Nephron progenitor cell (in vitro differentiated cells): Measurements from ENCODE around the gene PDE2A.

Experiments used
- DNase-seq: peaks from one replicate; pipeline ENCODE4 v3.0.0; 2021
- H3K27ac Mint-ChIP-seq: 2 replicates; pipeline ENCODE4 v1.8.0; 2021; ENCODE audit warnings: mild to moderate bottlenecking, moderate library complexity, mixed read lengths
- H3K27me3 Mint-ChIP-seq: 2 replicates; pipeline ENCODE4 v1.8.0; 2021; ENCODE audit warnings: mild to moderate bottlenecking, low read depth, mixed read lengths; ENCODE audit not compliant: poor library complexity
- H3K36me3 Mint-ChIP-seq: 2 replicates; pipeline ENCODE4 v1.8.0; 2021; ENCODE audit warnings: low read depth, mixed read lengths
- H3K4me1 Mint-ChIP-seq: 2 replicates; pipeline ENCODE4 v1.8.0; 2021; ENCODE audit warnings: mixed read lengths
- H3K4me3 Mint-ChIP-seq: 2 replicates; pipeline ENCODE4 v1.8.0; 2021; ENCODE audit warnings: mild to moderate bottlenecking, moderate library complexity, mixed read lengths
- H3K9me3 Mint-ChIP-seq: 2 replicates; pipeline ENCODE4 v1.8.0; 2021; ENCODE audit warnings: mild to moderate bottlenecking, moderate library complexity, mixed read lengths
- CTCF ChIP-seq: fragments of 200-600 bp; sonication (generic); IDR thresholded peaks from 2 replicates; pipeline ENCODE4 v1.5.0; 2021; ENCODE audit warnings: antibody characterized with exemption

PDE2A gene

GRCh38 chr11:72616655-72617054 is 57.6 kb downstream of the PDE2A start:
- Mint-ChIP-seq H3K4me1 (peaks cover 47% of the 10 kb centered on the region), H3K36me3 (no peaks in the 10 kb centered on the region), H3K9me3 (no peaks in the 10 kb centered on the region), H3K27ac (no peak overlapping the region), H3K4me3 (no peak overlapping the region), H3K27me3 (peaks cover 21% of the 10 kb centered on the region)
- DNase-seq = no peak
- no peak for TF ChIP-seq CTCF

GRCh38 chr11:72615329-72615728 is 58.9 kb downstream of the PDE2A start:
- H3K36me3 Mint-ChIP-seq = no peaks in the 10 kb centered on the region
- no peak for DNase-seq
- no peak for TF ChIP-seq CTCF
- H3K4me1 Mint-ChIP-seq = peaks cover 47% of the 10 kb centered on the region
- peaks cover 31% of the 10 kb centered on the region for H3K27me3 Mint-ChIP-seq
- H3K4me3 Mint-ChIP-seq = no peak overlapping the region
- no peak overlapping the region for H3K27ac Mint-ChIP-seq
- H3K9me3 Mint-ChIP-seq = no peaks in the 10 kb centered on the region

DNA sequence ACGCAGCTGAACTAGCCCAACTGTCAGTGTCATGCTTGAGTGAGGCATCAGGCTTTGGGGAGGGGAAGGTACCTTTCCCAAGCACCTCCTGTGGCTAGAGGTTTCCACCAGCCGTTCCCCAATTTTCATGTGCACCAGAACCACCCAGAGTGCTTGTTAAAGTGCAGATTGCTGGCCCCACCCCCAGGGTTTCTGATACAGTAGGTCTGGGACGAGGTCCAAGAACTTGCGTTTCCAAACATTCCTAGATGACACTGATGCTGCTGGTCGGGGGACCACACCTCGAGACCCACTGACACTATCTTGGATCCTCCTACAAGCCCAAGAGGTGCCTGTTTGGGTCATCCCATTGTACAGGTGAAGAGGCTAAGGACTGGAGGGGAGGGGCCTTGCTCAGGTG is 59.8 kb downstream of the PDE2A start:
- Mint-ChIP-seq H3K27ac (no peak overlapping the region), H3K4me3 (no peak overlapping the region), H3K9me3 (no peaks in the 10 kb centered on the region), H3K27me3 (peaks cover 36% of the 10 kb centered on the region), H3K4me1 (peaks cover 43% of the 10 kb centered on the region), H3K36me3 (no peaks in the 10 kb centered on the region)
- TF ChIP-seq CTCF = no peak
- no peak for DNase-seq

GRCh38 chr11:72613977-72614376 is 60.2 kb downstream of the PDE2A start:
- H3K27me3 Mint-ChIP-seq = peaks cover 38% of the 10 kb centered on the region
- no peak for DNase-seq
- H3K36me3 Mint-ChIP-seq = no peaks in the 10 kb centered on the region
- H3K9me3 Mint-ChIP-seq = no peaks in the 10 kb centered on the region
- no peak overlapping the region for H3K27ac Mint-ChIP-seq
- TF ChIP-seq CTCF = no peak
- peaks cover 39% of the 10 kb centered on the region for H3K4me1 Mint-ChIP-seq
- no peak overlapping the region for H3K4me3 Mint-ChIP-seq

- no peaks in the 10 kb centered on the region for H3K36me3 Mint-ChIP-seq
- H3K4me1 Mint-ChIP-seq = peaks cover 34% of the 10 kb centered on the region
- H3K9me3 Mint-ChIP-seq = no peaks in the 10 kb centered on the region
- peaks cover 40% of the 10 kb centered on the region for H3K27me3 Mint-ChIP-seq
- no peak for DNase-seq
- TF ChIP-seq CTCF = no peak
- no peak overlapping the region for H3K4me3 Mint-ChIP-seq
- H3K27ac Mint-ChIP-seq = no peak overlapping the region
These were observed 60.8 kb downstream of the PDE2A start for GRCh38 chr11:72613450-72613849.

DNA sequence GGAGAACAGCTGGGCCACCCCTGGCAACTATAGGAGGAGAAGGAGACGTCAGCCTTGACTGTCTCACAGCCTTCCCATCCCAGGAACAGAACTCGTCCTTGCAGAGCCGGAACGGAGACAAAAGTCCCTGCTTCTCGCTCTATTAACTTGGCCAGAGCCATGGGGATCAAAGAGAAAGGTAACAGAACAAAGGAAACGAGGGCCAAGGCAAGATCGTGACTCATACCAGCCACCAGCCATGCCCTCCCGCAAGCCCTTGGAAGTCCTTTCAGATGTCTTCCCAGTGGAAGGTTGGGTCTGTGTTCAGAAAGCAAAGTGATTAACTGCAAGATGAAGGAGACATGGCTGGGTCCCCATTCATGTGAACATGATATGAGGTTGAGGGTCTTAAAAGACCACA is 64.7 kb downstream of the PDE2A start:
- Mint-ChIP-seq H3K4me1 (peaks cover 20% of the 10 kb centered on the region), H3K36me3 (no peaks in the 10 kb centered on the region), H3K27ac (no peak overlapping the region), H3K27me3 (peaks cover 35% of the 10 kb centered on the region), H3K4me3 (no peak overlapping the region), H3K9me3 (no peaks in the 10 kb centered on the region)
- DNase-seq = no peak
- no peak for TF ChIP-seq CTCF
